Ishikawa (cell line): ENCODE measurements around the gene MRPL28.

Experiments used
- CEBPB ChIP-seq: IDR thresholded peaks from 2 replicates; pipeline ENCODE4 v1.6.1; 2012
- MAX ChIP-seq: IDR thresholded peaks from 2 replicates; pipeline ENCODE4 v1.6.1; 2012
- RAD21 ChIP-seq: IDR thresholded peaks from 2 replicates; pipeline ENCODE4 v1.6.1; 2012; ENCODE audit warnings: low read depth
- REST ChIP-seq: IDR thresholded peaks from 2 replicates; pipeline ENCODE4 v1.6.1; 2012; ENCODE audit warnings: low read depth, mild to moderate bottlenecking
- TCF12 ChIP-seq: IDR thresholded peaks from 2 replicates; pipeline ENCODE4 v1.6.1; 2012; ENCODE audit warnings: low read depth
- YY1 ChIP-seq: IDR thresholded peaks from 2 replicates; pipeline ENCODE4 v1.6.1; 2012; ENCODE audit warnings: low read depth

- TF ChIP-seq MAX (no peak), TCF12 (no peak), YY1 (no peak), REST (no peak), RAD21 (no peak), CEBPB (no peak)
These were observed 5.5 kb downstream of the MRPL28 start for GRCh38 chr16:364595-365491.
